ENCODE results near the gene VAMP5.
A peak's percentile ranks its signal among the peaks of the same experiment; 100 is the strongest.

DNA sequence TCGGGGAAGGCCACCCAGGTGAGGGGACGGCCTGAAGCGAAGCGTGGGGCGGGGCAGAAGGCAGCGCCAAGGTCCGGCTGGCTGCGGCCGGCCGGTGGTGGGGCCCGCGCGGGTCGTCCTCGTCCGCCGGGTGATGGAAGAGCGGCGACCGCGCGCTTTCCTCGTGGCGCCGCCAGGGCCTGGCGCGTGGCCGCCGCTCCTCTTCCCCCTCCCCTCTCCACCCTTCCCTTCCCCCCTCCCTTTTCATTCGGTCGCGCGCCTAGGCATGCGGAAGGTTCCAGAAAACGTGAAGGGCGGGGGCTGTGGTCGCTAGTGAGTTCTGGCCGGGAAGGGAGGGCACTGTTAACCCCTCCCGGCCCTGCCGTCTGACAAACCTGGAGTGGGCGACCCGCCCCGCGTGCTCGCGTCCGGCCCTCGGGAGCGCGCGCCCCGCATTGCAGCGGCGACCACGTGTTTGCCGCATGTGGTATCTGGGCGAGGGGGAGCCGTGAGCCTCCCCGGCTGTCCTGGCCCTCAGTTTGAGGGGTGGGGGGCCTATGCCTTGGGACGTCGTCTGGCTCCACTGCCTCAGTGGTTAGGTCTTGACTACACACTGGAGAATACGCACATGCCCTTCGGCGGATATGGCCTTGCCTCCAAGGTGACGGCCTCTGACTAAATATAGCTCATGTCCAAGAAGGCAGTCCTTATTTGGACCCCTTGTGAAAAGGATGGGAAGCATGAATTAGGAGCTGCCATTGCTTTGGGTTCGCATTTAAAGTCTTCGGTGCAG lies 44.7 kb upstream of the VAMP5 start:
- TF ChIP-seq, protein P1, sequence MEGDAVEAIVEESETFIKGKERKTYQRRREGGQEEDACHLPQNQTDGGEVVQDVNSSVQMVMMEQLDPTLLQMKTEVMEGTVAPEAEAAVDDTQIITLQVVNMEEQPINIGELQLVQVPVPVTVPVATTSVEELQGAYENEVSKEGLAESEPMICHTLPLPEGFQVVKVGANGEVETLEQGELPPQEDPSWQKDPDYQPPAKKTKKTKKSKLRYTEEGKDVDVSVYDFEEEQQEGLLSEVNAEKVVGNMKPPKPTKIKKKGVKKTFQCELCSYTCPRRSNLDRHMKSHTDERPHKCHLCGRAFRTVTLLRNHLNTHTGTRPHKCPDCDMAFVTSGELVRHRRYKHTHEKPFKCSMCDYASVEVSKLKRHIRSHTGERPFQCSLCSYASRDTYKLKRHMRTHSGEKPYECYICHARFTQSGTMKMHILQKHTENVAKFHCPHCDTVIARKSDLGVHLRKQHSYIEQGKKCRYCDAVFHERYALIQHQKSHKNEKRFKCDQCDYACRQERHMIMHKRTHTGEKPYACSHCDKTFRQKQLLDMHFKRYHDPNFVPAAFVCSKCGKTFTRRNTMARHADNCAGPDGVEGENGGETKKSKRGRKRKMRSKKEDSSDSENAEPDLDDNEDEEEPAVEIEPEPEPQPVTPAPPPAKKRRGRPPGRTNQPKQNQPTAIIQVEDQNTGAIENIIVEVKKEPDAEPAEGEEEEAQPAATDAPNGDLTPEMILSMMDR (IDR thresholded peaks at IDR 0.05): peak; percentile 4
- TF ChIP-seq EZH2phosphoT487 (IDR thresholded peaks at IDR 0.05): no peak
